Body of pancreas (tissue), 4 donors: ENCODE results near the gene SMIM32. TPM values are rescaled to one million over a fixed set of nuclear protein-coding genes. Genes with fewer than 3 reads are reported as not detected.

ENCODE experiments used
- ATAC-seq: fragments of 150-250 bp; one replicate; pipeline ENCODE4 v1.9.1; 2016
- DNase-seq, 4 donors: peaks; one replicate each; pipeline ENCODE4 v3.0.0-alpha.2; 2019
- H3K27ac ChIP-seq, 4 donors: fragments of 200-600 bp; sonication (generic); 1 replicate in 3 of 4; 2 replicates in 1 of 4; pipeline versions ENCODE4 v1.5.1 to v1.6.1; 2016 to 2019; ENCODE audit warnings: mild to moderate bottlenecking in 1 of 4, mixed read lengths in 1 of 4, moderate library complexity in 1 of 4
- H3K27me3 ChIP-seq, 2 donors: fragments of 200-600 bp; sonication (generic); one replicate each; pipeline ENCODE4 v1.6.0; 2016; ENCODE audit warnings: mild to moderate bottlenecking in 1 of 2
- H3K36me3 ChIP-seq, 2 donors: fragments of 200-600 bp; sonication (generic); replicated peaks in 1 of 2; 2 replicates each; pipeline ENCODE4 v1.5.1; 2016; ENCODE audit warnings: low read depth in 2 of 2; ENCODE audit not compliant: insufficient read depth in 1 of 2
- H3K4me1 ChIP-seq: fragments of 200-600 bp; sonication (generic); one replicate; pipeline ENCODE4 v1.6.0; 2016
- H3K4me3 ChIP-seq, 2 donors: fragments of 200-600 bp; sonication (generic); 1 replicate in 1 of 2; 2 replicates in 1 of 2; pipeline ENCODE4 v1.5.1; 2016 to 2019
- H3K9me3 ChIP-seq, 3 donors: fragments of 200-600 bp; sonication (generic); 1 replicate in 2 of 3; 2 replicates in 1 of 3; pipeline ENCODE4 v1.5.1; 2016
- POLR2A ChIP-seq, 3 donors: fragments of 450-650 bp; IDR thresholded peaks; one replicate each; pipeline ENCODE4 v1.6.1; 2016; ENCODE audit warnings: antibody characterized with exemption in 3 of 3, mild to moderate bottlenecking in 2 of 3
- WGBS, 2 donors: methylation state at CpG; one replicate each; pipeline ENCODE4 v1.1.5; 2017; 5-methylcytosine and 5-hydroxymethylcytosine counted together
- intact Hi-C: fragments of 100-400 bp; cut with DNase I; formaldehyde crosslinking; loops from one replicate; pipeline ENCODE4 v1.15.1; 2023
- total RNA-seq, 2 donors: library from RNA; depleted of rRNA; stranded (reverse); fragments of >200 nt; gene quantifications; one replicate each; pipeline ENCODE4 v1.1.0, GENCODE V29; 2016
- TF ChIP-seq, protein P1 (sequence below), 7 experiments: fragments of 450-650 bp in 4 of 7; fragments of 200-600 bp in 3 of 7; sonication (generic) in 3 of 7; IDR thresholded peaks; one replicate each; pipeline ENCODE4 v1.5.1; 2016 to 2019; ENCODE audit warnings: antibody characterized with exemption in 7 of 7

The SMIM32 gene
- total RNA-seq, 2 donors from 2014 or later, result 0.78 TPM; not detected in 1

GRCh38 chr5:136188859-136189258 is 4.1 kb downstream of the SMIM32 start:
- H3K4me3 ChIP-seq, result no peak overlapping the region
- H3K27me3 ChIP-seq, result no peaks in the 10 kb centered on the region
- H3K27ac ChIP-seq, result no peak overlapping the region
- intact Hi-C loops, result no loop called here
- H3K4me1 ChIP-seq, result peaks cover 20% of the 10 kb centered on the region
- H3K9me3 ChIP-seq, result no peaks in the 10 kb centered on the region
- DNase-seq (no peak), ATAC-seq (no peak)
- 93 to 95% methylated on average over 7 of the region's 7 CpGs for WGBS, 2 donors
- H3K36me3 ChIP-seq, result peaks cover 0 to 1% of the 10 kb centered on the region in 2 donors
- TF ChIP-seq, protein P1, sequence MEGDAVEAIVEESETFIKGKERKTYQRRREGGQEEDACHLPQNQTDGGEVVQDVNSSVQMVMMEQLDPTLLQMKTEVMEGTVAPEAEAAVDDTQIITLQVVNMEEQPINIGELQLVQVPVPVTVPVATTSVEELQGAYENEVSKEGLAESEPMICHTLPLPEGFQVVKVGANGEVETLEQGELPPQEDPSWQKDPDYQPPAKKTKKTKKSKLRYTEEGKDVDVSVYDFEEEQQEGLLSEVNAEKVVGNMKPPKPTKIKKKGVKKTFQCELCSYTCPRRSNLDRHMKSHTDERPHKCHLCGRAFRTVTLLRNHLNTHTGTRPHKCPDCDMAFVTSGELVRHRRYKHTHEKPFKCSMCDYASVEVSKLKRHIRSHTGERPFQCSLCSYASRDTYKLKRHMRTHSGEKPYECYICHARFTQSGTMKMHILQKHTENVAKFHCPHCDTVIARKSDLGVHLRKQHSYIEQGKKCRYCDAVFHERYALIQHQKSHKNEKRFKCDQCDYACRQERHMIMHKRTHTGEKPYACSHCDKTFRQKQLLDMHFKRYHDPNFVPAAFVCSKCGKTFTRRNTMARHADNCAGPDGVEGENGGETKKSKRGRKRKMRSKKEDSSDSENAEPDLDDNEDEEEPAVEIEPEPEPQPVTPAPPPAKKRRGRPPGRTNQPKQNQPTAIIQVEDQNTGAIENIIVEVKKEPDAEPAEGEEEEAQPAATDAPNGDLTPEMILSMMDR (IDR thresholded peaks at IDR 0.05), result no peak
- TF ChIP-seq POLR2A (IDR thresholded peaks at IDR 0.05), result no peak

DNA sequence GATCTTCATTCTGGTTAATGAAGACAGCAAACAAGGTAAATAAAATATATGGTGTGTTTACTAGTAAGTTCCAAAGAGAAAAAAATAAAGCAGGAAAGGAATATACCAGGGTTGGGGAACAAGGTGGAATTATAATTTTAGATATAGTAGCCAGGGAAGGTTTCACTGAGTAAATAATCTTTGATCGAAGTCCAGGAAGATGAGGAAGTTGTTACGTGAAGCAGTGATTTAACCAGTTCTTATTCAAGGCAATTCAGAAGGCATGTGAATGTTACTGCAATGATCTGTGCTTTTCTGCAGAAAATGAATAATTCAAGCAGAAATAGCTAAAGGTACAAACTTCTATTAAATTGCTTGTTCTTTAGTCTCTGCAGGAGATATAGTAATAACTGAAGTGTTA is 6.2 kb downstream of the SMIM32 start:
- WGBS, 2 donors, result 30 to 40% methylated on average over 2 of the region's 2 CpGs
- TF ChIP-seq, protein P1 (IDR thresholded peaks at IDR 0.05), result no peak
- no peak for TF ChIP-seq POLR2A (IDR thresholded peaks at IDR 0.05)
- Histone ChIP-seq H3K4me3 (no peak overlapping the region), H3K27ac (no peak overlapping the region), H3K27me3 (no peaks in the 10 kb centered on the region), H3K36me3 (peaks cover 0 to 1% of the 10 kb centered on the region in 2 donors), H3K4me1 (peaks cover 7% of the 10 kb centered on the region), H3K9me3 (no peaks in the 10 kb centered on the region)
- intact Hi-C loops, result no loop called here
- ATAC-seq, result no peak
- no peak for DNase-seq

DNA sequence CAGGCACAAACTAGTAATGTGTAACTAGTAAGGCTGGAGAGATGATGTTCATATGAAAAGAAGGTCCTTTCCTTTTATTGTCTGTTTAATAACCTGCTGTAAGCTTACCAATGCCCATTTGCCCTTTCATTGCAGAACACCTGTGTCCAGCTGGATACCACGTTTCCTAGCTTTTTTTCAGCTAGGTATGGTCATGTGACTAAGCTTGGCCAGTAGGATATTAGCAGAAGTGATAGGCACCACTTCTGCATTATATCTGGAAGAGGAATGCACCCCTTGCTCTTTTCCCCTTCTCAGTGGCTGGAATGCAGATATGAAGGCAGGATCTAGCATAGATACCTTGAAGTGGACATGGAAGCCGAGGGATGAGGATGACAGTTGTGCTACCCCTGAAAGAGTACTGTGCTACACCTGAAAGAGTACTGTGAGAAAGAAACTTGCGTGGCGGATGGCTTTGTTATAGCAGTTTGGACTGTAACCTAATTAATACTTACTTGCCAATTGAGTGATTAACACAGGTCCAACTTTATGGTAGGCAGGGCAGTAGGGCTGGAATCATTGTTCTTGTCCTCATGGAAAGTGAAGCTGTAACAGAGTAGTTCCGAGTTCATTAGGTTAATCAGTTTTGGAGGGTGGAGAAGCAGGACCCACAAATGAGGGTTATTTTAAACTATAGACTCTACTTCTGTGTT is 6.8 kb downstream of the SMIM32 start:
- H3K27ac ChIP-seq, result no peak overlapping the region
- TF ChIP-seq POLR2A (IDR thresholded peaks at IDR 0.05), result no peak
- TF ChIP-seq, protein P1 (IDR thresholded peaks at IDR 0.05), result no peak
- no peaks in the 10 kb centered on the region for H3K9me3 ChIP-seq
- intact Hi-C loops, result no loop called here
- no peak overlapping the region for H3K4me3 ChIP-seq
- H3K36me3 ChIP-seq, result peaks cover 0 to 3% of the 10 kb centered on the region in 2 donors
- ATAC-seq, result no peak
- no peaks in the 10 kb centered on the region for H3K27me3 ChIP-seq
- DNase-seq, result no peak
- WGBS, 2 donors, result 85 to 91% methylated on average over 5 of the region's 5 CpGs
- H3K4me1 ChIP-seq, result no peaks in the 10 kb centered on the region

DNA sequence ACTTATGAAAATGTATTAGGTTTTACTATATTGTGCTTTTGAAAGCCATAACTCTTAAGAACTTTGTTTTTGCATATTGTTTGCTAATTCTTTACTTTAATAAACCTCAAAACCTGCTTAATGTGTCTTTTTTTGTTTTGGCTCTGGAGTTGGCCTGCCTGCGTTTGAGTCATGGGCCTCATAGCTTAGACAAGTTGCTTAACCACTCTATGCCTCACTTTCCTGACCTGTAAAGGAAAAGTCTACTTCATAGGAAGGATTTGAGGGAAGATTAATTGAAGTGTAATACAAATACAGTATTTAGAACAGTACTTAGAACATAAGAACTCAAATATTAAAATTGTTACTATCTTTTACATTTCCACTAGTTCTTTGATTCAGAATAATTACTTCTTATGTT is 10.3 kb downstream of the SMIM32 start:
- Histone ChIP-seq H3K27ac (no peak overlapping the region), H3K4me1 (no peaks in the 10 kb centered on the region), H3K27me3 (no peaks in the 10 kb centered on the region), H3K9me3 (no peaks in the 10 kb centered on the region), H3K4me3 (no peak overlapping the region), H3K36me3 (peaks cover 5 to 15% of the 10 kb centered on the region in 2 donors)
- WGBS, 2 donors, result 89 to 100% methylated on average over 1 of the region's 1 CpG
- intact Hi-C loops, result no loop called here
- ATAC-seq (no peak), DNase-seq (no peak)
- TF ChIP-seq, protein P1 (IDR thresholded peaks at IDR 0.05), result no peak
- no peak for TF ChIP-seq POLR2A (IDR thresholded peaks at IDR 0.05)
